Esophagus (tissue), 2 donors: ENCODE results near the gene SHISA2. TPM values are rescaled to one million over a fixed set of nuclear protein-coding genes. Genes with fewer than 3 reads are reported as not detected.

Experiments used
- H3K27ac ChIP-seq, 2 donors: one replicate each; pipeline ENCODE4 v1.5.1; 2013; ENCODE audit warnings: low read depth in 2 of 2, mild to moderate bottlenecking in 2 of 2, inconsistent platforms in 1 of 2, low read length in 1 of 2, moderate library complexity in 1 of 2
- H3K27me3 ChIP-seq, 2 donors: one replicate each; pipeline ENCODE4 v1.6.1; 2013; ENCODE audit warnings: low read length in 2 of 2, control low read depth in 1 of 2, mild to moderate bottlenecking in 1 of 2; ENCODE audit not compliant: insufficient read depth in 2 of 2, control insufficient read depth in 1 of 2
- H3K36me3 ChIP-seq, 2 donors: one replicate each; pipeline ENCODE4 v1.6.1; 2013; ENCODE audit warnings: low read length in 1 of 2; ENCODE audit not compliant: control insufficient read depth in 2 of 2, insufficient read depth in 2 of 2
- H3K4me1 ChIP-seq, 2 donors: one replicate each; pipeline ENCODE4 v1.6.1; 2013; ENCODE audit warnings: low read length in 1 of 2; ENCODE audit not compliant: control insufficient read depth in 2 of 2, insufficient read depth in 2 of 2
- H3K4me3 ChIP-seq, 2 donors: one replicate each; pipeline ENCODE4 v1.5.1; 2013; ENCODE audit warnings: low read length in 2 of 2, mild to moderate bottlenecking in 2 of 2, low read depth in 1 of 2, moderate library complexity in 1 of 2
- H3K9me3 ChIP-seq, 2 donors: one replicate each; pipeline ENCODE4 v1.6.1; 2013; ENCODE audit warnings: mild to moderate bottlenecking in 2 of 2, low read depth in 1 of 2, low read length in 1 of 2, moderate library complexity in 1 of 2; ENCODE audit not compliant: control insufficient read depth in 2 of 2, insufficient read depth in 1 of 2
- WGBS, 2 donors: extraction: QIAGEN DNeasy Blood & Tissue Kit; methylation state at CpG; one replicate each; pipeline ENCODE4 v1.1.7; 2013; 5-methylcytosine and 5-hydroxymethylcytosine counted together
- polyA plus RNA-seq, 2 donors: library from polyadenylated mRNA; stranded (reverse); fragments of 200-250 nt; gene quantifications; one replicate each; pipeline ENCODE4 v1.2.3, GENCODE V29; 2013
- donor health status: healthy with polysubstance abuse.
- donor health status: Bipolar disorder and iron deficiency.

The SHISA2 gene
- polyA plus RNA-seq, 2 donors: 0.04 to 0.06 TPM

DNA sequence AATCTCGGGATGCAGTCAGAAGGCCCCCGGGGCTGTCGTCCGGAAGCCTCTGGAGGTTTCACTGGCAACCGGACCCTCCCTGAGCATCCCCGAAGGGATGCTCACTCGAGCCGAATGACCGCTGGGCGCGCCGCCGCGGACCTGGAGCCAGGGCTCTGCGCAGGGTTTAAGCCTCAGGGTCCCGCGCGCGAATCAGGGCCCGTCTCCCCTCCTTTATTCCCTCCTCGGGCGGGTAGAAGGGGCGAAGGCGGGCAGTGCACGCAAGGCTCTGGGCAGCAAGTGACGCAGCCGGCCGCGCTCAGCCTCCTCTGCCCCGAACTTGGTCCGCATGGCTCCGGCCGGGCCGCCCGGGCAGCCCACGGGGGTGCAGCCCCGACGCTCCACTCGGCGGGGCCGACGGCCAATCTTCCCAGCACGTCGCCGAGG lies 572 bp downstream of the SHISA2 start:
- peak overlapping the region; percentile 33 to 42 for H3K4me3 ChIP-seq
- H3K36me3 ChIP-seq: no peaks in the 10 kb centered on the region
- no peak overlapping the region for H3K27ac ChIP-seq
- 2 to 4% methylated on average over 26 to 45 of the region's 45 CpGs for WGBS, 2 donors
- H3K4me1 ChIP-seq: peaks cover 0 to 13% of the 10 kb centered on the region in 2 donors
- no peaks in the 10 kb centered on the region for H3K9me3 ChIP-seq
- peaks cover 4 to 10% of the 10 kb centered on the region in 2 donors for H3K27me3 ChIP-seq

DNA sequence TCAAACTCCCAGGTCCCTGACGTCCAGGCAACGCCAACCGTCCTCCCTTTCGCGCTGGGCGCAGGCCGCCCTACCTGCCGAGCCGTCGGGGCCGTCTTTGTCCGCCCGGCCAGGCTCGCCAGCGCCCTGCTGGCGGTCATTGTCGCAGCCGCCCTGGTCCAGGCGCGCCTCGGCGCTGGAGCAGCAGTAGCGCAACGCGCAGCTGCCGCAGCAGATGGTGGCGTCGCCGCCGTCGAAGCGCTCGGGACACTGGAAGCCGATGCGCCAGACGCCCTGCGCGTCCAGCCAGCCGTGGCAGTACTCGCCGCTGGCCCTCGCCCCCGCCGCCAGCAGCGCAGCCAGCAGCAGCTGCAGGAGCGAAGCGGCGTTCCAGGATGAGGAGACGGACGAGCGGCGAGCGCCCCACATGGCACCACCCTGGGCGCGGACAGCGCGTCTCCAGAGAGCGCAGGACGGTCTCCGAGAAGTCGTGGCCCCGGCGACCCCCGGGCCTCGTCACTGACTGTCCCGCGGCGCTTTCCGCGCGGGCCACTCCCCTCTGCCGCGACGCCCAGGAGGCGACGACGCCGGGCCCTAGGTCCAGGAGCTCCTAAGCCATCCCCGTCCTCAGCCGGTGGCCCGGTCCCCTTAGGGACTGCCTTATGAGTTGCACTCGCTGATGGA lies 1.1 kb downstream of the SHISA2 start:
- Histone ChIP-seq H3K27me3 (peaks cover 4 to 10% of the 10 kb centered on the region in 2 donors), H3K27ac (no peak overlapping the region)
- WGBS, 2 donors: 6 to 7% methylated on average over 70 to 82 of the region's 82 CpGs

DNA sequence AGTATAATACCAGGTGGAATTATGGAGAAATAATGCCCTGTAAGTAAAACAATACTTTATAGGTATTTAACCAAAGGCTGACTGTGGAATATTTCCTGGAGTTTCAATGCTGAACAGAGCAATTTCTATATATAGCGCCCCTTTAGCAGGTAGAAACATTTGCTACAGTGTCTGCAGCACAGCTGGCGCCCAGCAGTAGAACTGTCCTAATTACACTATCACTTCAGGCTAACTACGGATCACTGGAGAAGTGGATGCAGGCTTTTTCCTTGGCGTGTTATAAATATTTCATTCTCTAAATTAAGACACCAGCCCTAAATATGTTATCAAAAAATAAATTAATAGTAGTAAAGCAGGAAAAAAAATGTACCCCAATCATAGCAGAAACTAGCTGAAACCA lies 3.1 kb downstream of the SHISA2 start:
- 52 to 67% methylated on average over 4 of the region's 4 CpGs for WGBS, 2 donors
- H3K27ac ChIP-seq: no peak overlapping the region
- no peaks in the 10 kb centered on the region for H3K9me3 ChIP-seq
- no peak overlapping the region for H3K4me3 ChIP-seq
- H3K27me3 ChIP-seq: peaks cover 4 to 10% of the 10 kb centered on the region in 2 donors
- no peaks in the 10 kb centered on the region for H3K36me3 ChIP-seq
- peaks cover 0 to 13% of the 10 kb centered on the region in 2 donors for H3K4me1 ChIP-seq

More for the DNA sequence above, 1.1 kb downstream of the SHISA2 start:
- H3K36me3 ChIP-seq: no peaks in the 10 kb centered on the region
- no peak overlapping the region for H3K4me3 ChIP-seq
- peaks cover 0 to 13% of the 10 kb centered on the region in 2 donors for H3K4me1 ChIP-seq
- no peaks in the 10 kb centered on the region for H3K9me3 ChIP-seq

DNA sequence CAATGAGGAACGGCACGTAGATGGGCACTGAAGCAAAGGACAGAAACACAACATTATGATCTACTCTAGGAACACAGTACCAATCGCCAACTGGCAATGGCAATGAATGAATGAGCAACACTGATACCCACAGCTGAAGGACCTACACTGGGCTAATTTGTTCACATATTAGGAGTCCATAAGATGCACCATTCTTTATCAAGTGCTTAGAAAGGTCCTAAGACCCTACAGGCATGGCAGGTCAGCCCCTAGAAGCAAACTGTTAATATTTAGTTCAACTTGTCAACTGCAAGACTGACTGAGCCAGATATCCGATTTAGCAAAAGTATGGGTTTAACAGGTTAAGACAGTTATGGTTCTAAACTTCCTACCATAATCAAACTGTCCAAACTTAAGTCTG lies 4.8 kb downstream of the SHISA2 start:
- Histone ChIP-seq H3K27me3 (peaks cover 6 to 10% of the 10 kb centered on the region in 2 donors), H3K4me3 (no peak overlapping the region), H3K4me1 (peaks cover 0 to 13% of the 10 kb centered on the region in 2 donors), H3K36me3 (no peaks in the 10 kb centered on the region), H3K27ac (no peak overlapping the region), H3K9me3 (no peaks in the 10 kb centered on the region)
- WGBS, 2 donors: 90 to 96% methylated on average over 4 of the region's 4 CpGs

DNA sequence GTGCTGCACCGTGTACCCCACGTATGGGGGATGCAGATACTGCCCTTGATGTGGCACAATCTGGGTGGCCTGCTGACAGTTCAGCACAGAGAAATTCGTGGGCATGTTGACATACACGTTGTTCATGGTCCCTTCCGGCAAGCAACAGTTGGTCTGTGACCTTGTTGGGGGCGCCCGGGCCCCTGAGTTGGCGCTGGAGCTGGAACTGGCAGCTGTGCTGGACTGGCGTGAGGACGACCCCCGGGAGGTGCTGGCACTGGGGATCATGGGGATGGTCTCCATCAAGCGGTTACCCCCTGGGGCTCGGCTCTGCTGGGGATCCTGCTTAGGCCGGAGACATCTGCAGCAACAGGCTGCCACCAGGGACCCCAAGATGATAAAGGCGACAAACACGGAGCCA lies 5.2 kb downstream of the SHISA2 start:
- WGBS, 2 donors: 91 to 94% methylated on average over 16 of the region's 16 CpGs
- H3K27me3 ChIP-seq: peaks cover 9 to 10% of the 10 kb centered on the region in 2 donors

DNA sequence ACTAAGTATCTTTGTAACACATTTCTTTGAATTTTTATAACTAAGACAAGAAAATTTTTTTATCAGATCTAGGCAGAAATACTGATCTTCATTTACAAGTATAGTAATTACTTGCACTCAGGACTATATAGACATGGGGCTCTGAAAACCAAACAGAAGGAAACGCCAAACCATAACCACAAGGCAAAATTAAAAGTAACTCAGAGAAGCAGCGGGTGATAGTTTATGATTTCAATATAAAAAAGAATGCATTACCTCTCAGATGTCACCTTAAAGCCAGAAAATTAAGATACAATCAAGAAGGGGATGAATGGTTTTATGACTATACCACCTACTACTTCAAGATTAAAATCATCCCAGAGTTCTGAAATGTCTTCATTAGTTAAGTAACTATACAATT lies 6.7 kb downstream of the SHISA2 start:
- Histone ChIP-seq H3K27ac (no peak overlapping the region), H3K9me3 (no peaks in the 10 kb centered on the region), H3K4me1 (no peaks in the 10 kb centered on the region), H3K27me3 (peaks cover 0 to 11% of the 10 kb centered on the region in 2 donors), H3K4me3 (no peak overlapping the region), H3K36me3 (no peaks in the 10 kb centered on the region)
- WGBS, 2 donors: 75 to 80% methylated on average over 2 of the region's 2 CpGs

More for the DNA sequence above, 5.2 kb downstream of the SHISA2 start:
- Histone ChIP-seq H3K36me3 (no peaks in the 10 kb centered on the region), H3K27ac (no peak overlapping the region), H3K4me1 (peaks cover 0 to 11% of the 10 kb centered on the region in 2 donors), H3K9me3 (no peaks in the 10 kb centered on the region), H3K4me3 (no peak overlapping the region)

DNA sequence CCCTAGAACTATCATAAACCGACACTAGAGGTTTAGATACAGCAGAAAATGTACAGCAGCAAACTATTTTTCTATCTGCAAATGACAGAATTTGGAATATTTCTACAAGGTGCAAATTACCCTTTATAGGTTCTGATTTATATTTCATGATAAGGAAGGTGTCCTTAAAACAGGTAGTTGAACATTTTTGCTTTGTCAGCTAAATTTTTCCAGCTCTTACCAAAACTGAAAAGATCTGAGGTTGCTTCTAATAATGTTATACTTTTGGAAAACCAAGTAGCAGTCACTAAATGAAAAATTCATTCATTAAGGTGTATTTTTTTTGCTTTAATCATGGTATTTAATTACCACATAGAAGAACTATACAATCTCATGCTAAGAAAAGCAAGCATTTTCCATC lies 9.0 kb downstream of the SHISA2 start:
- H3K27me3 ChIP-seq: peaks cover 0 to 7% of the 10 kb centered on the region in 2 donors
- H3K4me1 ChIP-seq: no peaks in the 10 kb centered on the region
- WGBS, 2 donors: 76 to 78% methylated on average over 1 of the region's 1 CpG
- H3K9me3 ChIP-seq: no peaks in the 10 kb centered on the region
- H3K27ac ChIP-seq: no peak overlapping the region
- no peaks in the 10 kb centered on the region for H3K36me3 ChIP-seq
- H3K4me3 ChIP-seq: no peak overlapping the region

DNA sequence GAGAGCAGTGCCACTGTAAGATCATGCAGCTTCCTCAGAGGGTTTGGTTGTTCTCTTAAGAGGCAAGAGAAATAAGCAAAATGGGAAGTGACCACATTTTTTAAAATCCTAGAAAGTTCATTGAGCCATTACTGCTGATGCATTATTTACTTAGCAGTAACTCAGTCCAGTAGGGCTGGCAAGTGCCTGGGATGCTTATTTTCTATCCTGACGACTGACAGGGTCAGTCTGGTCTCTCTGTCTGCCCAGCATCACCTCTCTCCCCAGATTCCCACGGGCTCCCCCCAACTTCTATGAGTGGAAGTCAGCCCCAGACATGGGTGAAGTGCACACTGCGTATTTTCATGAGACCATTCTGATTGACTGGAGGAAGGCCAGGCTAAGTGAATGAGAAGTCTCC lies 10.4 kb downstream of the SHISA2 start:
- Histone ChIP-seq H3K9me3 (no peaks in the 10 kb centered on the region), H3K36me3 (no peaks in the 10 kb centered on the region), H3K4me3 (no peak overlapping the region), H3K4me1 (no peaks in the 10 kb centered on the region), H3K27ac (no peak overlapping the region), H3K27me3 (peaks cover 0 to 7% of the 10 kb centered on the region in 2 donors)
- WGBS, 2 donors: 67 to 72% methylated on average over 3 of the region's 3 CpGs

DNA sequence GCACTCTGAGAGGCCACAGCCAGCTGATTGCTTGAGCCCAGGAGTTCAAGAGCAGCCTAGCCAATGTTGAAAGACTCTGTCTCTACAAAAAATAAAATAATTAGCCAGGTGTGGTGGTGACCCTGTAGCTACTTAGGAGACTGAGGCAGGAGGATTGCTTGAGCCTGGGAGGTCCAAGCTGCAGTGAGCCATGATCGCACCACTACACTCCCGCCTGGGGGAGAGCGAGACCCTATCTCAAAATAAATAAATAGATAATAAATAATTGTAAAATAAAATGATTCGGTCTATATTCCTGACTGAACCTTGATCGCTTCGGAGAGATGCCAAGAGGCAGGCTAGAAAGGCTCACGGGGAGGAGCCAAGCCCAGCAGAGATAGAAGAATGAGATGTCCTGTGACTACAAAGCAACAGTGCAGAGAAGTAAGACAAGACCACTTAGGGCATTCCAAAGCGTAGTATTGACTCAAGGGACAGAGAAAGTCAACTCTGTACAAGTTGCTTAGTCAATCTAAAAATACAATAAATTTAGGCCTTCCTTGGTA lies 12.8 kb downstream of the SHISA2 start:
- no peaks in the 10 kb centered on the region for H3K9me3 ChIP-seq
- peaks cover 0 to 7% of the 10 kb centered on the region in 2 donors for H3K27me3 ChIP-seq
- 92 to 96% methylated on average over 8 of the region's 8 CpGs for WGBS, 2 donors
- no peak overlapping the region for H3K27ac ChIP-seq
- H3K4me3 ChIP-seq: no peak overlapping the region
- no peaks in the 10 kb centered on the region for H3K4me1 ChIP-seq
- no peaks in the 10 kb centered on the region for H3K36me3 ChIP-seq

DNA sequence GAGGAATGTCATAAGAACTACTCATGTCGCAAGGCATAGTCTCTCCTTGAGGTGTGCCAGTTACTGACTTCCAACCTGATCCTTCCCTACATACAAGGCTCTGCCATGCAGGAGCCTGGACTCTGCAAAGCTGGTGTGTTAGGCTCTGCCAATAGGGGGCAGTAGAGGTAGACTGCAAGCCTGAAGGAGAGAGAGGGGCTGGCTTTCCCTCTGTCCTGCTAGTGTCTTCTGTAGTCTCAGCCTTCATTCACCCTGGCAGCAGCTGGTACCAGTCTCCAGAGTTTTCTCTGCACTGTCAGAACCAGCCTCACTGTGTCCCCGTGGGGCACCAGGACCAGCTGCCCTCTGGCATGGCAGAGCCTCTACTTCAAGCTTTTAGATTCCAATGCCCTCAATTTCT lies 14.5 kb downstream of the SHISA2 start:
- Histone ChIP-seq H3K4me3 (no peak overlapping the region), H3K27me3 (peaks cover 0 to 7% of the 10 kb centered on the region in 2 donors), H3K27ac (no peak overlapping the region), H3K9me3 (no peaks in the 10 kb centered on the region), H3K36me3 (no peaks in the 10 kb centered on the region), H3K4me1 (no peaks in the 10 kb centered on the region)
- WGBS, 2 donors: 46 to 50% methylated on average over 2 of the region's 2 CpGs
